Common myeloid progenitor, CD34-positive (primary cell): ENCODE measurements around the gene VASP.

Experiments
- CTCF ChIA-PET: fragments of 350-600 bp; sonication (Branson Sonifier 250); formaldehyde crosslinking; loops from one replicate; lab custom pipeline; 2021; ENCODE audit warnings: antibody characterized with exemption; lab: Charles Lee
- POLR2A ChIA-PET: fragments of 350-600 bp; sonication (Branson Sonifier 250); formaldehyde crosslinking; loops from one replicate; lab custom pipeline; 2021; ENCODE audit warnings: antibody characterized with exemption; lab: Charles Lee
- DNase-seq, 3 donors: peaks; one replicate each; pipeline versions ENCODE4 v3.0.0 to v3.0.0-alpha.2; 2013
- H3K27ac ChIP-seq, 2 experiments: 1 replicate in 1 of 2; 2 replicates in 1 of 2; pipeline ENCODE4 v1.7.0; 2013; ENCODE audit warnings: inconsistent platforms in 2 of 2, low read length in 2 of 2, mild to moderate bottlenecking in 2 of 2, low read depth in 1 of 2, moderate library complexity in 1 of 2; ENCODE audit not compliant: severe bottlenecking in 2 of 2, insufficient read depth in 1 of 2, poor library complexity in 1 of 2
- H3K27me3 ChIP-seq, 5 experiments: replicated peaks in 2 of 5; 1 replicate in 3 of 5; 2 replicates in 2 of 5; pipeline versions ENCODE4 v1.6.1 to v1.7.0; 2013; ENCODE audit warnings: low read length in 4 of 5, mild to moderate bottlenecking in 2 of 5, moderate library complexity in 2 of 5, inconsistent platforms in 1 of 5; ENCODE audit not compliant: insufficient read depth in 5 of 5, control insufficient read depth in 4 of 5
- H3K36me3 ChIP-seq, 4 experiments: 1 replicate in 2 of 4; 2 replicates in 2 of 4; pipeline versions ENCODE4 v1.6.1 to v1.7.0; 2013; ENCODE audit warnings: low read length in 3 of 4, control low read depth in 1 of 4, mild to moderate bottlenecking in 1 of 4; ENCODE audit not compliant: control insufficient read depth in 4 of 4, insufficient read depth in 4 of 4
- H3K4me1 ChIP-seq, 4 experiments: 1 replicate in 3 of 4; 2 replicates in 1 of 4; pipeline versions ENCODE4 v1.6.1 to v1.7.1; 2013; ENCODE audit warnings: low read length in 3 of 4, mild to moderate bottlenecking in 3 of 4, control low read depth in 1 of 4, inconsistent platforms in 1 of 4, moderate library complexity in 1 of 4; ENCODE audit not compliant: control insufficient read depth in 4 of 4, insufficient read depth in 4 of 4; ENCODE audit errors: control extremely low read depth in 1 of 4
- H3K4me3 ChIP-seq, 7 experiments: 1 replicate in 4 of 7; 2 replicates in 3 of 7; pipeline versions ENCODE4 v1.5.1 to v1.7.0; 2013; ENCODE audit warnings: mild to moderate bottlenecking in 7 of 7, low read length in 6 of 7, moderate library complexity in 6 of 7, inconsistent platforms in 2 of 7, low read depth in 2 of 7, control low read depth in 1 of 7; ENCODE audit not compliant: insufficient read depth in 4 of 7, control insufficient read depth in 1 of 7; ENCODE audit errors: extremely low read depth in 1 of 7
- H3K9me3 ChIP-seq, 5 experiments: 1 replicate in 4 of 5; 2 replicates in 1 of 5; pipeline versions ENCODE4 v1.6.1 to v1.7.1; 2013; ENCODE audit warnings: low read length in 4 of 5, mild to moderate bottlenecking in 2 of 5, inconsistent platforms in 1 of 5, low read depth in 1 of 5, moderate library complexity in 1 of 5; ENCODE audit not compliant: control insufficient read depth in 4 of 5, insufficient read depth in 2 of 5; ENCODE audit errors: control extremely low read depth in 1 of 5
- WGBS: methylation state at CpG from one replicate; pipeline ENCODE4 v1.1.5; 2013; ENCODE audit not compliant: insufficient coverage; 5-methylcytosine and 5-hydroxymethylcytosine counted together

VASP gene

GRCh38 chr19:45517641-45518468 is 10.6 kb downstream of the VASP start:
- ChIA-PET CTCF (interaction anchor here (1.0 to 4.8 kb wide), 4 partner anchors 32 to 125 kb away, joined by 3 to 23 read pairs (median 4); no protein-coding TSS in a partner anchor), POLR2A (no interaction called here)
- no peaks in the 10 kb centered on the region for H3K9me3 ChIP-seq
- DNase-seq = no peak
- H3K4me1 ChIP-seq = peaks cover 4 to 37% (median 34%) of the 10 kb centered on the region in 4 experiments
- no peak overlapping the region for H3K4me3 ChIP-seq
- 95% methylated on average over 37 of the region's 50 CpGs for WGBS
- peaks cover 7 to 54% (median 27%) of the 10 kb centered on the region in 4 experiments for H3K36me3 ChIP-seq
- H3K27me3 ChIP-seq = no peaks in the 10 kb centered on the region
- no peak overlapping the region for H3K27ac ChIP-seq

- POLR2A ChIA-PET = no interaction called here
- Histone ChIP-seq H3K27me3 (no peaks in the 10 kb centered on the region), H3K9me3 (no peaks in the 10 kb centered on the region), H3K4me1 (peaks cover 4 to 31% (median 29%) of the 10 kb centered on the region in 4 experiments), H3K36me3 (peaks cover 7 to 57% (median 27%) of the 10 kb centered on the region in 4 experiments), H3K27ac (no peak overlapping the region), H3K4me3 (no peak overlapping the region)
- WGBS = 100% methylated on average over 6 of the region's 7 CpGs
- no peak for DNase-seq
- CTCF ChIA-PET = interaction anchor here (1.0 to 4.8 kb wide), 4 partner anchors 33 to 125 kb away, joined by 3 to 23 read pairs (median 4); no protein-coding TSS in a partner anchor
Observed at GRCh38 chr19:45518469-45518826, 11.2 kb downstream of the VASP start.

DNA sequence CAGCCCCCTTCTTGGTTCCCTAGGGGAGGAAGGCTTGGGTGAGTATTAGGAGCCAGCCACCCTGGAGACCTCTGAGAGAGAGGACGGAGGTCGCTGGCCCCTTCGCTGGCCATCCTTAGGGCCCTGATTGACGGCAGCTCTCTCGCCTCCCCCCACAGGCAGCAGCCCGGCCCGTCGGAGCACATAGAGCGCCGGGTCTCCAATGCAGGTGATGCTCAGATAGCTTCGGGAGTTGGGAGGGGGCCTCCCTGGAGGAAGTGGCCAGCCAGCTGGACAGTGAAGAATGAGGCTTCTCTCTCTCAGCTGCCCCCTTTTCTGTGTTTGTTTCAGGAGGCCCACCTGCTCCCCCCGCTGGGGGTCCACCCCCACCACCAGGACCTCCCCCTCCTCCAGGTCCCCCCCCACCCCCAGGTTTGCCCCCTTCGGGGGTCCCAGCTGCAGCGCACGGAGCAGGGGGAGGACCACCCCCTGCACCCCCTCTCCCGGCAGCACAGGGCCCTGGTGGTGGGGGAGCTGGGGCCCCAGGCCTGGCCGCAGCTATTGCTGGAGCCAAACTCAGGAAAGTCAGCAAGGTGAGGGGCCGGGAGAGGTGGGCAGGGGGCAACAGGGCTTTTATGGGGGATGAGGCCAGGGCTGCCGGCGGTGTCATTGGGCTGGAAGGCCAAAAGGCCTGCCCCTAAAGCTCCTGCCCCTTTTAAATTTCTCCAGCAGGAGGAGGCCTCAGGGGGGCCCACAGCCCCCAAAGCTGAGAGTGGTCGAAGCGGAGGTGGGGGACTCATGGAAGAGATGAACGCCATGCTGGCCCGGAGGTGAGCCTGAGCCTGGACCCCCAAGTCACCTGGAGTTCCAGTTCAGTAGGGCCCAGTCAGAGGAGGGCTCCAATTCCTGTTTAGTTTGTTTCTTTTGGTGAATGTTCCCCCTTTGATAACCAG is 15.0 kb downstream of the VASP start:
- H3K36me3 ChIP-seq = peaks cover 9 to 72% (median 47%) of the 10 kb centered on the region in 4 experiments
- POLR2A ChIA-PET = interaction anchor here (0.7 kb wide), 1 partner anchor 83 kb away, joined by 3 read pairs; no protein-coding TSS in a partner anchor
- CTCF ChIA-PET = interaction anchor here (1.0 to 4.8 kb wide), 3 partner anchors 23 to 120 kb away, joined by 3 to 23 read pairs (median 3); no protein-coding TSS in a partner anchor
- 97% methylated on average over 12 of the region's 24 CpGs for WGBS
- peaks cover 0 to 2% (median under 1%) of the 10 kb centered on the region in 4 experiments for H3K4me1 ChIP-seq
- no peak for DNase-seq
- H3K27ac ChIP-seq = no peak overlapping the region
- H3K9me3 ChIP-seq = no peaks in the 10 kb centered on the region
- no peaks in the 10 kb centered on the region for H3K27me3 ChIP-seq
- no peak overlapping the region for H3K4me3 ChIP-seq

DNA sequence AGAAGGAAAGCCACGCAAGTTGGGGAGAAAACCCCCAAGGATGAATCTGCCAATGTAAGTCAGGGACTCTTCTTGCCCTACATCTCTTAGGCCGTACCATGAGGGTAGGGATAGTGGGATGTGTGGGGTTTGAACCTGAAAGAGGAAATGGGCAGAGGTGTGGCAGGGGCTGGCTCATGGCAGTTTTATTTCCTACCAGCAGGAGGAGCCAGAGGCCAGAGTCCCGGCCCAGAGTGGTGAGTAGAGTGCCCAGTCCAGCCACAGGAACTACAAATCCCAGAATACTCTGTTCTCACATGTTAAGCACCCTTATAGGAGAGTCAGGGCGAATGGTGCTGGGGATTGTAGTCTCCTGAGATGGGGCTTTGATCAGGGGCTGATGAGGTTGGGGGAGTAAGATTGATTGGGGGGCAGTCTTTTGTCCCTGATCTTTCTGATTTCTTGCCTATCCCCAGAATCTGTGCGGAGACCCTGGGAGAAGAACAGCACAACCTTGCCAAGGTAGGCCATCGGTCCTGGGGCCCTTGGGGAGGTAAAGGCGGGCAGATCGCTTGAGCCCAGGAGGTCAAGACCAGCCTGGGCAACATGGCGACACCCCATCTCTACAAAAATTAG is 16.5 kb downstream of the VASP start:
- Histone ChIP-seq H3K4me1 (peaks cover 0 to 2% (median 2%) of the 10 kb centered on the region in 4 experiments), H3K36me3 (peaks cover 5 to 63% (median 40%) of the 10 kb centered on the region in 4 experiments), H3K4me3 (no peak overlapping the region), H3K9me3 (no peaks in the 10 kb centered on the region), H3K27ac (no peak overlapping the region), H3K27me3 (no peaks in the 10 kb centered on the region)
- peak; percentile 89 to 95 (median 93) for DNase-seq
- WGBS = 87% methylated on average over 7 of the region's 9 CpGs
- CTCF ChIA-PET = interaction anchor here (0.7 to 1.6 kb wide), 3 partner anchors 14 to 35 kb away, joined by 4 to 9 read pairs (median 4); no protein-coding TSS in a partner anchor
- POLR2A ChIA-PET = interaction anchor here (0.7 kb wide), 1 partner anchor 120 kb away, joined by 6 read pairs; no protein-coding TSS in a partner anchor

DNA sequence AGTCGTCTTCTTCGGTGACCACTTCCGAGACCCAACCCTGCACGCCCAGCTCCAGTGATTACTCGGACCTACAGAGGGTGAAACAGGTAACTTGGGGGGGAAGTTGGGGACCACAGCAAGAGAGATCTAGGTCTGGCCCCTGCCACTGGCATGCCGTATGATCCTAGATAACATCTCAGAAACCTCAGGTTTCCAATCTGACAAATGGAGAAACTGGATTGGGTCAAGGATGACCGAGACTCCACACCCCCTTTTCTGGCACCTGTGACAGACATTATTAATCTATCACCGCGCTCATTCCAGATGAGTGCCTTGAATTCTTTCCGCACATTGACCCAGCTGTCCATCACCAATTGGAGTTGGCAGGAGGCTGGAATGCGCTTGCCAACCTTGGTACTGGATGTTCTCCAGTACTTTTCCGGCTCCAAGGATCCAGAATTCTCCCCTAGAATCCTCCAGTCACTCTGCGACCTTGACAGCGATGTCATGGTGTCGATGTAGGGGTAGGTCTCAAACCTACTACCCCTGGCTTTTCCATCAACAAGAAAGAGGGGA is 17.4 kb downstream of the VASP start:
- H3K9me3 ChIP-seq = no peaks in the 10 kb centered on the region
- peaks cover 5 to 62% (median 38%) of the 10 kb centered on the region in 4 experiments for H3K36me3 ChIP-seq
- no peak overlapping the region for H3K4me3 ChIP-seq
- H3K27me3 ChIP-seq = peaks cover 0 to 8% (median 3%) of the 10 kb centered on the region in 5 experiments
- no peak overlapping the region for H3K27ac ChIP-seq
- ChIA-PET POLR2A (interaction anchor here (0.6 kb wide), 1 partner anchor 34 kb away, joined by 7 read pairs; no protein-coding TSS in a partner anchor), CTCF (interaction anchor here (0.6 to 1.6 kb wide), 6 partner anchors 13 to 153 kb away, joined by 3 to 9 read pairs (median 4); no protein-coding TSS in a partner anchor)
- 96% methylated on average over 9 of the region's 15 CpGs for WGBS
- H3K4me1 ChIP-seq = peaks cover 0 to 11% (median 5%) of the 10 kb centered on the region in 4 experiments
- no peak for DNase-seq

- Histone ChIP-seq H3K27ac (no peak overlapping the region), H3K4me1 (peaks cover 0 to 12% (median 5%) of the 10 kb centered on the region in 4 experiments), H3K27me3 (peaks cover 0 to 10% (median 3%) of the 10 kb centered on the region in 5 experiments), H3K9me3 (peaks cover 0 to 3% (median 0%) of the 10 kb centered on the region in 5 experiments), H3K4me3 (no peak overlapping the region), H3K36me3 (peaks cover 2 to 51% (median 31%) of the 10 kb centered on the region in 4 experiments)
- DNase-seq = no peak
- ChIA-PET CTCF (interaction anchor here (0.8 to 4.9 kb wide), 5 partner anchors 8 to 115 kb away, joined by 3 to 47 read pairs (median 4); no protein-coding TSS in a partner anchor), POLR2A (no interaction called here)
- 78% methylated on average over 6 of the region's 9 CpGs for WGBS
Observed at GRCh38 chr19:45526143-45526542, 18.9 kb downstream of the VASP start.
